Lung (tissue), 12 donors: ENCODE measurements around the gene ZNF860. TPM values are rescaled to one million over a fixed set of nuclear protein-coding genes. Genes with fewer than 3 reads are reported as not detected.

Experiments used
- ATAC-seq: fragments of 200-7000 bp; cut with Tn5 transposase; one replicate; pipeline ENCODE4 v1.9.1; 2020; ENCODE audit warnings: moderate number of reproducible peaks; ENCODE audit not compliant: insufficient read depth, low FRiP score
- DNase-seq, 3 donors: peaks; one replicate each; pipeline ENCODE4 v3.0.0-alpha.2; 2013 to 2017
- H3K27ac ChIP-seq, 2 donors: one replicate each; pipeline ENCODE4 v1.5.1; 2013; ENCODE audit warnings: mild to moderate bottlenecking in 2 of 2, moderate library complexity in 2 of 2, control low read depth in 1 of 2, inconsistent platforms in 1 of 2, low read depth in 1 of 2, low read length in 1 of 2
- H3K27me3 ChIP-seq, 3 donors: one replicate each; pipeline ENCODE4 v1.5.1; 2013; ENCODE audit warnings: low read length in 2 of 3; ENCODE audit not compliant: control insufficient read depth in 3 of 3, insufficient read depth in 3 of 3
- H3K36me3 ChIP-seq, 4 donors: one replicate each; pipeline ENCODE4 v1.5.1; 2013; ENCODE audit warnings: low read length in 4 of 4, mild to moderate bottlenecking in 1 of 4, moderate library complexity in 1 of 4; ENCODE audit not compliant: control insufficient read depth in 4 of 4, insufficient read depth in 4 of 4
- H3K4me1 ChIP-seq, 5 donors: one replicate each; pipeline ENCODE4 v1.5.1; 2013; ENCODE audit warnings: low read length in 5 of 5, mild to moderate bottlenecking in 2 of 5, moderate library complexity in 1 of 5; ENCODE audit not compliant: control insufficient read depth in 5 of 5, insufficient read depth in 5 of 5
- H3K4me3 ChIP-seq: one replicate; pipeline ENCODE4 v1.5.1; 2013; ENCODE audit warnings: mild to moderate bottlenecking, control low read depth, moderate library complexity
- H3K9ac ChIP-seq, 2 donors: one replicate each; pipeline ENCODE4 v1.5.1; 2013; ENCODE audit warnings: low read length in 2 of 2, control low read depth in 1 of 2; ENCODE audit not compliant: insufficient read depth in 1 of 2
- H3K9me3 ChIP-seq, 4 donors: one replicate each; pipeline ENCODE4 v1.5.1; 2013; ENCODE audit warnings: low read length in 3 of 4, mild to moderate bottlenecking in 1 of 4, moderate library complexity in 1 of 4; ENCODE audit not compliant: control insufficient read depth in 4 of 4, insufficient read depth in 3 of 4
- WGBS, 2 donors: extraction: QIAGEN DNeasy Blood & Tissue Kit; methylation state at CpG; one replicate each; pipeline ENCODE4 v1.1.7; 2013; 5-methylcytosine and 5-hydroxymethylcytosine counted together
- polyA plus RNA-seq, 2 donors: library from polyadenylated mRNA; stranded (reverse); fragments of 200-250 nt; gene quantifications; one replicate each; pipeline ENCODE4 v1.2.1, GENCODE V29; 2013
- total RNA-seq, 2 donors: library from RNA; depleted of rRNA in 1 of 2; stranded (reverse); fragments of >200 nt in 1 of 2; gene quantifications; one replicate each; pipeline ENCODE4 v1.2.1, GENCODE V29; 2014 to 2021
- TF ChIP-seq, protein P1 (sequence below): IDR thresholded peaks from 2 replicates; pipeline ENCODE4 v1.5.1; 2012; ENCODE audit warnings: mild to moderate bottlenecking; ENCODE audit errors: control extremely low read depth, extremely low read depth
- donor health status: control.
- donor health status: control.
- donor health status: Bipolar disorder and iron deficiency.
- donor health status: healthy.
- donor health status: DM: yes; HTN: yes; CAD: no.

Gene ZNF860
- total and polyA plus RNA-seq, 4 donors, result 0.35 to 2.6 (median 1.4) TPM

DNA sequence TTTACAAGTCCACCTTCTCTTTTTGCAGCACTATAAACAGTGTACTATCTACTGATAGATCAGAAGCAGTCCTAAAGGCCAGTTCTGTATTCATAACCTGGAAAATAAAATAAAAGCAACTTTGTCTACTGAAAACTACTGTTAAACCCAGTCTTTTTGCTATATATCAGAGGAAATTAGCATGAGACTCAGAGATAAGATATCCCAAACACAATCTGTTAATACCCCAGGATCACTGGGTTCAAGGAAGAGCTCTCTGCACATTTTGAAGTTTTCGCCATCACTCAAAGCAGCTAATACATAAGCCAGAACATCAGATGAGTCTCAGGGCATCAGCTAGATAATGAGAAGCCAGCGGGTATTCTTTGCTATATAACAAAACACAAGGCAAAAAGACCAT is 22.3 kb upstream of the ZNF860 start:
- DNase-seq, result peak in 1 of 3 donors; percentile 29
- TF ChIP-seq, protein P1, sequence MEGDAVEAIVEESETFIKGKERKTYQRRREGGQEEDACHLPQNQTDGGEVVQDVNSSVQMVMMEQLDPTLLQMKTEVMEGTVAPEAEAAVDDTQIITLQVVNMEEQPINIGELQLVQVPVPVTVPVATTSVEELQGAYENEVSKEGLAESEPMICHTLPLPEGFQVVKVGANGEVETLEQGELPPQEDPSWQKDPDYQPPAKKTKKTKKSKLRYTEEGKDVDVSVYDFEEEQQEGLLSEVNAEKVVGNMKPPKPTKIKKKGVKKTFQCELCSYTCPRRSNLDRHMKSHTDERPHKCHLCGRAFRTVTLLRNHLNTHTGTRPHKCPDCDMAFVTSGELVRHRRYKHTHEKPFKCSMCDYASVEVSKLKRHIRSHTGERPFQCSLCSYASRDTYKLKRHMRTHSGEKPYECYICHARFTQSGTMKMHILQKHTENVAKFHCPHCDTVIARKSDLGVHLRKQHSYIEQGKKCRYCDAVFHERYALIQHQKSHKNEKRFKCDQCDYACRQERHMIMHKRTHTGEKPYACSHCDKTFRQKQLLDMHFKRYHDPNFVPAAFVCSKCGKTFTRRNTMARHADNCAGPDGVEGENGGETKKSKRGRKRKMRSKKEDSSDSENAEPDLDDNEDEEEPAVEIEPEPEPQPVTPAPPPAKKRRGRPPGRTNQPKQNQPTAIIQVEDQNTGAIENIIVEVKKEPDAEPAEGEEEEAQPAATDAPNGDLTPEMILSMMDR, result no peak
- ATAC-seq, result no peak
- no peaks in the 10 kb centered on the region for H3K36me3 ChIP-seq
- H3K9me3 ChIP-seq, result peaks cover 0 to 10% (median 2%) of the 10 kb centered on the region in 4 donors
- H3K4me3 ChIP-seq, result no peak overlapping the region
- peak overlapping the region in 1 of 2 donors; percentile 76 for H3K9ac ChIP-seq
- peaks cover 2 to 44% (median 28%) of the 10 kb centered on the region in 5 donors for H3K4me1 ChIP-seq
- H3K27me3 ChIP-seq, result no peaks in the 10 kb centered on the region
- WGBS, 2 donors, result 92 to 93% methylated on average over 2 of the region's 2 CpGs
- H3K27ac ChIP-seq, result peak overlapping the region in 1 of 2 donors; percentile 34

GRCh38 chr3:31959951-31960792 is 21.4 kb upstream of the ZNF860 start:
- TF ChIP-seq, protein P1, result no peak
- Histone ChIP-seq H3K4me1 (peaks cover 2 to 44% (median 28%) of the 10 kb centered on the region in 5 donors), H3K9me3 (peaks cover 0 to 10% (median 2%) of the 10 kb centered on the region in 4 donors), H3K27ac (peak overlapping the region in 1 of 2 donors; percentile 74), H3K36me3 (no peaks in the 10 kb centered on the region), H3K27me3 (no peaks in the 10 kb centered on the region), H3K9ac (peak overlapping the region in 1 of 2 donors; percentile 76), H3K4me3 (no peak overlapping the region)
- DNase-seq (peak in 2 of 3 donors; percentile 70 to 82), ATAC-seq (no peak)
- 40 to 71% methylated on average over 7 of the region's 7 CpGs for WGBS, 2 donors

GRCh38 chr3:31960793-31961431 is 20.6 kb upstream of the ZNF860 start:
- no peak overlapping the region for H3K27ac ChIP-seq
- H3K27me3 ChIP-seq, result no peaks in the 10 kb centered on the region
- DNase-seq (peak in 2 of 3 donors; percentile 50 to 64), ATAC-seq (peak; percentile 67)
- peaks cover 2 to 44% (median 28%) of the 10 kb centered on the region in 5 donors for H3K4me1 ChIP-seq
- TF ChIP-seq, protein P1, result no peak
- peaks cover 0 to 3% (median 0%) of the 10 kb centered on the region in 4 donors for H3K9me3 ChIP-seq
- WGBS, 2 donors, result 62 to 63% methylated on average over 4 of the region's 4 CpGs
- H3K36me3 ChIP-seq, result no peaks in the 10 kb centered on the region
- peak overlapping the region in 1 of 2 donors; percentile 76 for H3K9ac ChIP-seq
- H3K4me3 ChIP-seq, result no peak overlapping the region
